Measurements from ENCODE around the gene FCER1A. TPM values are rescaled to one million over a fixed set of nuclear protein-coding genes. Genes with fewer than 3 reads are reported as not detected.

Gene FCER1A
- not detected in 2 replicates for total RNA-seq

GRCh38 chr1:159302095-159302494 is at the start of gene FCER1A:
TSS of gene FCER1A (plus strand) at chr1:159302336. CDS start at chr1:159302365, 29 bp downstream.

Other genes with a start within 250 kb of the FCER1A start
- 1.8 and 2.7 TPM in 2 replicates for gene AIM2, start 225.6 kb upstream of the FCER1A start, total RNA-seq
- gene CADM3, start 130.7 kb upstream of the FCER1A start, total RNA-seq: 0.20 and 1.1 TPM in 2 replicates
- gene ACKR1, start 97.5 kb upstream of the FCER1A start, total RNA-seq: not detected in 2 replicates
- not detected in 2 replicates for gene OR10J4, start 129.9 kb downstream of the FCER1A start, total RNA-seq
- not detected in 2 replicates for gene OR10J1, start 137.4 kb downstream of the FCER1A start, total RNA-seq
- gene OR10J5, start 233.7 kb downstream of the FCER1A start, total RNA-seq: not detected in 2 replicates

Measured in subcutaneous preadipocyte (primary cell).